Activated T-helper 1 cell treated with anti-CD3 and anti-CD28 coated beads, Interleukin-12 subunit alpha, Interleukin-12 subunit beta, Interleukin-2, Interleukin-4 antibody, amounts not matched to agents 30 ng/mL and 10 ng/mL and 1 ng/mL, durations not matched to agents 14 hours and 24 hours and 36 hours (primary cell): ENCODE data around the gene ATG7. TPM values are rescaled to one million over a fixed set of nuclear protein-coding genes. Genes with fewer than 3 reads are reported as not detected.

Experiments
- DNase-seq: peaks from one replicate; pipeline ENCODE4 v3.0.0; 2021; ENCODE audit warnings: low spot score
- H3K27ac Mint-ChIP-seq: one replicate; pipeline ENCODE4 v1.8.0; 2021; ENCODE audit warnings: mild to moderate bottlenecking, mixed read lengths
- H3K27me3 Mint-ChIP-seq: one replicate; pipeline ENCODE4 v1.8.0; 2022; ENCODE audit warnings: mild to moderate bottlenecking, moderate library complexity, mixed read lengths; ENCODE audit not compliant: insufficient read depth
- H3K36me3 Mint-ChIP-seq: one replicate; pipeline ENCODE4 v1.8.0; 2021; ENCODE audit warnings: low read depth, mixed read lengths
- H3K4me1 Mint-ChIP-seq: one replicate; pipeline ENCODE4 v1.8.0; 2021; ENCODE audit warnings: low read depth, mixed read lengths
- H3K4me3 Mint-ChIP-seq: one replicate; pipeline ENCODE4 v1.8.0; 2021; ENCODE audit warnings: mild to moderate bottlenecking, moderate library complexity, mixed read lengths
- H3K9me3 Mint-ChIP-seq: one replicate; pipeline ENCODE4 v1.8.0; 2021; ENCODE audit warnings: mixed read lengths
- intact Hi-C: fragments of 100-400 bp; cut with micrococcal nuclease; formaldehyde crosslinking; loops from one replicate; pipeline ENCODE4 v1.15.1; 2024
- total RNA-seq: library from RNA; stranded (reverse); gene quantifications from 2 replicates; pipeline ENCODE4 v1.2.3, GENCODE V29; 2022

The ATG7 gene
- total RNA-seq, 1 donor from 2014 or later = 38.6 TPM

- H3K27ac Mint-ChIP-seq = no peak overlapping the region
- H3K36me3 Mint-ChIP-seq = peaks cover 13% of the 10 kb centered on the region
- no peak overlapping the region for H3K4me3 Mint-ChIP-seq
- intact Hi-C loops = no loop called here
- no peaks in the 10 kb centered on the region for H3K4me1 Mint-ChIP-seq
- H3K9me3 Mint-ChIP-seq = peaks cover 18% of the 10 kb centered on the region
- DNase-seq = no peak
- peaks cover 2% of the 10 kb centered on the region for H3K27me3 Mint-ChIP-seq
Measured at GRCh38 chr3:11415099-11415498, 142.9 kb downstream of the ATG7 start.

- DNase-seq = no peak
- no peaks in the 10 kb centered on the region for H3K4me1 Mint-ChIP-seq
- intact Hi-C loops = no loop called here
- H3K4me3 Mint-ChIP-seq = no peak overlapping the region
- H3K27me3 Mint-ChIP-seq = no peaks in the 10 kb centered on the region
- no peaks in the 10 kb centered on the region for H3K36me3 Mint-ChIP-seq
- no peak overlapping the region for H3K27ac Mint-ChIP-seq
- no peaks in the 10 kb centered on the region for H3K9me3 Mint-ChIP-seq
Measured at GRCh38 chr3:11420066-11420465, 147.9 kb downstream of the ATG7 start.

- H3K4me3 Mint-ChIP-seq = no peak overlapping the region
- H3K36me3 Mint-ChIP-seq = peaks cover 12% of the 10 kb centered on the region
- H3K27me3 Mint-ChIP-seq = no peaks in the 10 kb centered on the region
- H3K4me1 Mint-ChIP-seq = no peaks in the 10 kb centered on the region
- H3K27ac Mint-ChIP-seq = no peak overlapping the region
- no peak for DNase-seq
- intact Hi-C loops = no loop called here
- H3K9me3 Mint-ChIP-seq = no peaks in the 10 kb centered on the region
Measured at GRCh38 chr3:11422291-11422690, 150.1 kb downstream of the ATG7 start.

GRCh38 chr3:11423868-11424267 is 151.7 kb downstream of the ATG7 start:
- H3K4me1 Mint-ChIP-seq = no peaks in the 10 kb centered on the region
- no peak overlapping the region for H3K27ac Mint-ChIP-seq
- intact Hi-C loops = no loop called here
- H3K9me3 Mint-ChIP-seq = no peaks in the 10 kb centered on the region
- H3K36me3 Mint-ChIP-seq = peaks cover 19% of the 10 kb centered on the region
- no peaks in the 10 kb centered on the region for H3K27me3 Mint-ChIP-seq
- DNase-seq = no peak
- no peak overlapping the region for H3K4me3 Mint-ChIP-seq

GRCh38 chr3:11424277-11424676 is 152.1 kb downstream of the ATG7 start:
- Mint-ChIP-seq H3K4me1 (no peaks in the 10 kb centered on the region), H3K27ac (no peak overlapping the region), H3K36me3 (peaks cover 19% of the 10 kb centered on the region), H3K4me3 (no peak overlapping the region), H3K27me3 (no peaks in the 10 kb centered on the region), H3K9me3 (no peaks in the 10 kb centered on the region)
- intact Hi-C loops = no loop called here
- no peak for DNase-seq

- Mint-ChIP-seq H3K4me3 (no peak overlapping the region), H3K27ac (no peak overlapping the region), H3K27me3 (no peaks in the 10 kb centered on the region), H3K36me3 (peaks cover 19% of the 10 kb centered on the region), H3K9me3 (no peaks in the 10 kb centered on the region), H3K4me1 (no peaks in the 10 kb centered on the region)
- intact Hi-C loops = no loop called here
- DNase-seq = no peak
Measured at GRCh38 chr3:11430207-11430606, 158.0 kb downstream of the ATG7 start.

GRCh38 chr3:11430624-11431023 is 158.4 kb downstream of the ATG7 start:
- no peaks in the 10 kb centered on the region for H3K27me3 Mint-ChIP-seq
- intact Hi-C loops = no loop called here
- no peak overlapping the region for H3K27ac Mint-ChIP-seq
- no peak overlapping the region for H3K4me3 Mint-ChIP-seq
- H3K36me3 Mint-ChIP-seq = peaks cover 19% of the 10 kb centered on the region
- no peaks in the 10 kb centered on the region for H3K9me3 Mint-ChIP-seq
- H3K4me1 Mint-ChIP-seq = no peaks in the 10 kb centered on the region
- DNase-seq = no peak

- no peaks in the 10 kb centered on the region for H3K27me3 Mint-ChIP-seq
Measured at GRCh38 chr3:11431319-11431718, 159.1 kb downstream of the ATG7 start.

GRCh38 chr3:11434017-11434526 is 161.9 kb downstream of the ATG7 start:
- no peak overlapping the region for H3K4me3 Mint-ChIP-seq
- no peaks in the 10 kb centered on the region for H3K9me3 Mint-ChIP-seq
- H3K27me3 Mint-ChIP-seq = no peaks in the 10 kb centered on the region
- no peaks in the 10 kb centered on the region for H3K4me1 Mint-ChIP-seq
- intact Hi-C loops = no loop called here
- H3K36me3 Mint-ChIP-seq = no peaks in the 10 kb centered on the region
- DNase-seq = no peak
- no peak overlapping the region for H3K27ac Mint-ChIP-seq

More at GRCh38 chr3:11431319-11431718, 159.1 kb downstream of the ATG7 start:
- Mint-ChIP-seq H3K4me3 (no peak overlapping the region), H3K4me1 (no peaks in the 10 kb centered on the region), H3K36me3 (peaks cover 15% of the 10 kb centered on the region), H3K27ac (no peak overlapping the region), H3K9me3 (no peaks in the 10 kb centered on the region)
- intact Hi-C loops = no loop called here
- no peak for DNase-seq

- no peak for DNase-seq
- intact Hi-C loops = no loop called here
- Mint-ChIP-seq H3K36me3 (no peaks in the 10 kb centered on the region), H3K9me3 (no peaks in the 10 kb centered on the region), H3K4me3 (no peak overlapping the region), H3K27ac (no peak overlapping the region), H3K4me1 (no peaks in the 10 kb centered on the region), H3K27me3 (no peaks in the 10 kb centered on the region)
Measured at GRCh38 chr3:11434563-11435096, 162.4 kb downstream of the ATG7 start.

GRCh38 chr3:11435440-11436165 is 163.4 kb downstream of the ATG7 start:
- H3K4me3 Mint-ChIP-seq = no peak overlapping the region
- no peaks in the 10 kb centered on the region for H3K36me3 Mint-ChIP-seq
- DNase-seq = no peak
- no peaks in the 10 kb centered on the region for H3K9me3 Mint-ChIP-seq
- no peaks in the 10 kb centered on the region for H3K4me1 Mint-ChIP-seq
- no peaks in the 10 kb centered on the region for H3K27me3 Mint-ChIP-seq
- intact Hi-C loops = no loop called here
- H3K27ac Mint-ChIP-seq = no peak overlapping the region

GRCh38 chr3:11436775-11437174 is 164.6 kb downstream of the ATG7 start:
- DNase-seq = no peak
- Mint-ChIP-seq H3K4me3 (no peak overlapping the region), H3K27me3 (no peaks in the 10 kb centered on the region), H3K9me3 (no peaks in the 10 kb centered on the region), H3K36me3 (no peaks in the 10 kb centered on the region), H3K27ac (no peak overlapping the region), H3K4me1 (no peaks in the 10 kb centered on the region)
- intact Hi-C loops = no loop called here

- no peak overlapping the region for H3K27ac Mint-ChIP-seq
- intact Hi-C loops = no loop called here
- H3K36me3 Mint-ChIP-seq = no peaks in the 10 kb centered on the region
- no peak for DNase-seq
- no peaks in the 10 kb centered on the region for H3K4me1 Mint-ChIP-seq
- no peaks in the 10 kb centered on the region for H3K9me3 Mint-ChIP-seq
- no peak overlapping the region for H3K4me3 Mint-ChIP-seq
- H3K27me3 Mint-ChIP-seq = no peaks in the 10 kb centered on the region
Measured at GRCh38 chr3:11437506-11437905, 165.3 kb downstream of the ATG7 start.
